Natural killer cell (primary cell): ENCODE results near the gene EBNA1BP2. TPM values are rescaled to one million over a fixed set of nuclear protein-coding genes. Genes with fewer than 3 reads are reported as not detected.

Experiments used
- ATAC-seq, 3 donors: fragments of 150-1000 bp in 2 of 3; fragments of 200-7000 bp in 1 of 3; cut with Tn5 transposase; 1 replicate in 1 of 3; 2 replicates in 2 of 3; pipeline ENCODE4 v1.10.0; 2021; ENCODE audit warnings: mild to moderate bottlenecking in 2 of 3, moderate library complexity in 2 of 3
- DNase-seq, 2 donors: peaks; one replicate each; pipeline versions ENCODE4 v3.0.0 to v3.0.0-alpha.2; 2013 to 2021; ENCODE audit warnings: mixed read lengths in 1 of 2
- H3K27ac ChIP-seq: one replicate; pipeline ENCODE4 v1.5.1; 2013; ENCODE audit warnings: mild to moderate bottlenecking, low read length
- H3K27me3 ChIP-seq: one replicate; pipeline ENCODE4 v1.6.1; 2013; ENCODE audit warnings: low read length; ENCODE audit not compliant: control insufficient read depth, insufficient read depth
- H3K36me3 ChIP-seq: one replicate; pipeline ENCODE4 v1.6.1; 2013; ENCODE audit warnings: low read length; ENCODE audit not compliant: control insufficient read depth, insufficient read depth
- H3K4me1 ChIP-seq: one replicate; pipeline ENCODE4 v1.6.1; 2013; ENCODE audit warnings: low read length; ENCODE audit not compliant: control insufficient read depth, insufficient read depth
- H3K4me3 ChIP-seq: one replicate; pipeline ENCODE4 v1.5.1; 2013; ENCODE audit warnings: low read length
- H3K9me3 ChIP-seq: one replicate; pipeline ENCODE4 v1.6.1; 2013; ENCODE audit warnings: low read length; ENCODE audit not compliant: control insufficient read depth, insufficient read depth
- H3K27ac Mint-ChIP-seq, 2 donors: one replicate each; pipeline ENCODE4 v1.8.0; 2022; ENCODE audit warnings: mild to moderate bottlenecking in 2 of 2, mixed read lengths in 2 of 2, moderate library complexity in 1 of 2
- H3K27me3 Mint-ChIP-seq, 2 donors: one replicate each; pipeline ENCODE4 v1.8.0; 2022; ENCODE audit warnings: low read depth in 2 of 2, mixed read lengths in 2 of 2
- H3K36me3 Mint-ChIP-seq: one replicate; pipeline ENCODE4 v1.8.0; 2022; ENCODE audit warnings: mixed read lengths
- H3K4me1 Mint-ChIP-seq, 2 donors: one replicate each; pipeline ENCODE4 v1.8.0; 2022; ENCODE audit warnings: mixed read lengths in 2 of 2
- H3K4me3 Mint-ChIP-seq: one replicate; pipeline ENCODE4 v1.8.0; 2022; ENCODE audit warnings: mild to moderate bottlenecking, moderate library complexity, mixed read lengths
- H3K9me3 Mint-ChIP-seq, 2 donors: one replicate each; pipeline ENCODE4 v1.8.0; 2022; ENCODE audit warnings: mixed read lengths in 2 of 2
- CTCF ChIP-seq: fragments of 200-600 bp; IDR thresholded peaks from one replicate; pipeline ENCODE4 v1.8.0; 2022; ENCODE audit warnings: antibody characterized with exemption
- WGBS: methylation state at CpG from one replicate; pipeline ENCODE4 v1.1.7; 2013; ENCODE audit warnings: missing lambda C conversion rate; ENCODE audit not compliant: insufficient coverage; 5-methylcytosine and 5-hydroxymethylcytosine counted together
- intact Hi-C: fragments of 100-400 bp; cut with micrococcal nuclease; formaldehyde crosslinking; loops from one replicate; pipeline ENCODE4 v1.14.2; 2022
- total RNA-seq, 4 donors: library from RNA; stranded (reverse); fragments of 120-200 nt in 1 of 4; gene quantifications; one replicate each; pipeline versions ENCODE4 v1.2.3 to v1.2.4, GENCODE V29; 2013 to 2022

The EBNA1BP2 gene
- total RNA-seq, 3 donors from 2014 or later (not counting 1 experiment from before 2014, with no cell fraction given) = 21.2 to 28.5 (median 23.6) TPM

- no peak for DNase-seq
- 92% methylated on average over 2 of the region's 3 CpGs for WGBS
Measured at GRCh38 chr1:43165162-43165561, 6.9 kb downstream of the EBNA1BP2 start.

GRCh38 chr1:43156026-43156425 is 16.1 kb downstream of the EBNA1BP2 start:
- Mint-ChIP-seq H3K27ac (no peak overlapping the region), H3K4me3 (no peak overlapping the region), H3K27me3 (peaks cover 15 to 16% of the 10 kb centered on the region in 2 donors), H3K36me3 (no peaks in the 10 kb centered on the region), H3K4me1 (no peaks in the 10 kb centered on the region), H3K9me3 (no peaks in the 10 kb centered on the region)
- no peaks in the 10 kb centered on the region for H3K36me3 ChIP-seq
- ATAC-seq (no peak), DNase-seq (no peak)
- WGBS = 86% methylated on average over 7 of the region's 7 CpGs
- no peak for TF ChIP-seq CTCF
- intact Hi-C loops = no loop called here
- no peak overlapping the region for H3K4me3 ChIP-seq
- H3K9me3 ChIP-seq = no peaks in the 10 kb centered on the region
- no peaks in the 10 kb centered on the region for H3K4me1 ChIP-seq
- peaks cover 2% of the 10 kb centered on the region for H3K27me3 ChIP-seq
- no peak overlapping the region for H3K27ac ChIP-seq

More at GRCh38 chr1:43165162-43165561, 6.9 kb downstream of the EBNA1BP2 start:
- Histone ChIP-seq H3K36me3 (peaks cover 59% of the 10 kb centered on the region), H3K27me3 (no peaks in the 10 kb centered on the region), H3K27ac (no peak overlapping the region), H3K9me3 (no peaks in the 10 kb centered on the region), H3K4me3 (no peak overlapping the region), H3K4me1 (no peaks in the 10 kb centered on the region)
- TF ChIP-seq CTCF = no peak
- Mint-ChIP-seq H3K4me1 (peaks cover 0 to 2% of the 10 kb centered on the region in 2 donors), H3K27me3 (no peaks in the 10 kb centered on the region), H3K4me3 (no peak overlapping the region), H3K9me3 (no peaks in the 10 kb centered on the region), H3K27ac (no peak overlapping the region), H3K36me3 (peaks cover 27% of the 10 kb centered on the region)
- no peak for ATAC-seq
- intact Hi-C loops = no loop called here

DNA sequence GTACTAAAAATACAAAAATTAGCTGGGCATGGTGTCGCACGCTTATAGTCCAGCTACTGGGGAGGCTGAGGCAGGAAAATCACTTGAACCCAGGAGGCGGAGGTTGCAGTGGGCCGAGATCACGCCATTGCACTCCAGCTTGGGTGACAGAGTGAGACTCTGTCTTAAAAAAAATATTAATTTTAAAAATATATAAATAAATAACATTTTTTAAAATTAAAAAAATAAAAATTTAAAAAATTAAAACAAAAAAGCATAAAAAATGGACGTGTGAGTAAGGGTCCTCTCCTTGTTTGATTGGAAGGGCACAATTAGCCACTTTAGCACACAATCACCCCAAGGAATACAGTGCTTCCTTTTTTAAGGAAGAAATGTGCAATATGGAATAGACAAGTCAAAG is 18.6 kb downstream of the EBNA1BP2 start:
- no peaks in the 10 kb centered on the region for H3K4me1 Mint-ChIP-seq
- Histone ChIP-seq H3K36me3 (no peaks in the 10 kb centered on the region), H3K4me1 (no peaks in the 10 kb centered on the region), H3K4me3 (no peak overlapping the region), H3K27ac (no peak overlapping the region), H3K27me3 (peaks cover 11% of the 10 kb centered on the region), H3K9me3 (no peaks in the 10 kb centered on the region)
- no peaks in the 10 kb centered on the region for H3K9me3 Mint-ChIP-seq
- H3K36me3 Mint-ChIP-seq = no peaks in the 10 kb centered on the region
- no peak for TF ChIP-seq CTCF
- H3K27me3 Mint-ChIP-seq = peaks cover 32 to 40% of the 10 kb centered on the region in 2 donors
- H3K4me3 Mint-ChIP-seq = no peak overlapping the region
- H3K27ac Mint-ChIP-seq = no peak overlapping the region
- DNase-seq = no peak
- 95% methylated on average over 3 of the region's 6 CpGs for WGBS
- ATAC-seq = no peak
- intact Hi-C loops = no loop called here

DNA sequence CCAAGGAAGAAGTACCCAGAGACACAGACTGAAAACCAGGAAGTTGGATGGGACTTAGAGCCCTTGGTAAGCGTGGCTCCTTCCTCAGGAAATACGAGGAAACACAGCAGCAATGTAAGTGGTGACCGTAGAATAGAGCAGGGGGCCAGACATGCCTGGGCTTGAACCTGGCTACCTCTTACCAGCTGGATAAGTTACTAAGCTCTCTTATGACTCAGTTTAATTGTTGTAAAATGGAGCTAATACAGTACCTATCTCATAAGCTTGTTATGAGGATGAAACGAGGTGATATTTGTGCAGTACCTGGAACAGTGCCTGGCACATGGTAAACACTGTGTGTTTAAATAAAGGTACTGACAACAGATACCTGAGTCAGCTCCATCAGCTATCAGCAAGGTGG is 19.2 kb downstream of the EBNA1BP2 start:
- Mint-ChIP-seq H3K4me3 (no peak overlapping the region), H3K27me3 (peaks cover 34 to 42% of the 10 kb centered on the region in 2 donors), H3K9me3 (no peaks in the 10 kb centered on the region), H3K36me3 (no peaks in the 10 kb centered on the region), H3K4me1 (no peaks in the 10 kb centered on the region), H3K27ac (no peak overlapping the region)
- no peak overlapping the region for H3K4me3 ChIP-seq
- no peak overlapping the region for H3K27ac ChIP-seq
- no peak for ATAC-seq
- 75% methylated on average over 4 of the region's 4 CpGs for WGBS
- no peaks in the 10 kb centered on the region for H3K9me3 ChIP-seq
- intact Hi-C loops = no loop called here
- no peak for TF ChIP-seq CTCF
- H3K27me3 ChIP-seq = peaks cover 14% of the 10 kb centered on the region
- DNase-seq = no peak
- H3K36me3 ChIP-seq = no peaks in the 10 kb centered on the region
- H3K4me1 ChIP-seq = peaks cover 2% of the 10 kb centered on the region
